Dendritic cell treated with granulocyte-macrophage colony-stimulating factor and Interleukin-4, amounts not matched to agents 40 ng/mL and 50 ng/mL, for 4 days (primary cell): ENCODE measurements around the gene SLC6A11.

Source experiments
- H3K27ac Mint-ChIP-seq: one replicate; pipeline ENCODE4 v1.8.0; 2022; ENCODE audit warnings: mild to moderate bottlenecking, mixed read lengths
- H3K27me3 Mint-ChIP-seq: one replicate; pipeline ENCODE4 v1.8.0; 2022; ENCODE audit warnings: mild to moderate bottlenecking, mixed read lengths
- H3K36me3 Mint-ChIP-seq: one replicate; pipeline ENCODE4 v1.8.0; 2022; ENCODE audit warnings: low read depth, mixed read lengths
- H3K4me1 Mint-ChIP-seq: one replicate; pipeline ENCODE4 v1.8.0; 2022; ENCODE audit warnings: low read depth, mixed read lengths
- H3K4me3 Mint-ChIP-seq: one replicate; pipeline ENCODE4 v1.8.0; 2022; ENCODE audit warnings: mild to moderate bottlenecking, moderate library complexity, mixed read lengths
- H3K9me3 Mint-ChIP-seq: one replicate; pipeline ENCODE4 v1.8.0; 2022; ENCODE audit warnings: mixed read lengths
- intact Hi-C: fragments of 100-400 bp; cut with micrococcal nuclease; formaldehyde crosslinking; loops from one replicate; pipeline ENCODE4 v1.15.0; 2022

Gene SLC6A11

GRCh38 chr3:10839167-10839566 is 23.1 kb downstream of the SLC6A11 start:
- peaks cover 28% of the 10 kb centered on the region for H3K4me1 Mint-ChIP-seq
- intact Hi-C loops = no loop called here
- no peak overlapping the region for H3K27ac Mint-ChIP-seq
- peaks cover 15% of the 10 kb centered on the region for H3K27me3 Mint-ChIP-seq
- H3K36me3 Mint-ChIP-seq = peaks cover 4% of the 10 kb centered on the region
- no peak overlapping the region for H3K4me3 Mint-ChIP-seq
- peaks cover 9% of the 10 kb centered on the region for H3K9me3 Mint-ChIP-seq

- Mint-ChIP-seq H3K27ac (no peak overlapping the region), H3K4me3 (no peak overlapping the region), H3K36me3 (peaks cover 4% of the 10 kb centered on the region), H3K4me1 (peaks cover 46% of the 10 kb centered on the region), H3K9me3 (peaks cover 9% of the 10 kb centered on the region), H3K27me3 (peaks cover 13% of the 10 kb centered on the region)
- intact Hi-C loops = no loop called here
These were observed 25.1 kb downstream of the SLC6A11 start for GRCh38 chr3:10841100-10841499.

- Mint-ChIP-seq H3K4me3 (no peak overlapping the region), H3K27me3 (peaks cover 13% of the 10 kb centered on the region), H3K36me3 (peaks cover 4% of the 10 kb centered on the region), H3K9me3 (peaks cover 9% of the 10 kb centered on the region), H3K27ac (peak overlapping the region; percentile 0), H3K4me1 (peaks cover 69% of the 10 kb centered on the region)
- intact Hi-C loops = no loop called here
These were observed 27.4 kb downstream of the SLC6A11 start for GRCh38 chr3:10843378-10843777.

- peaks cover 9% of the 10 kb centered on the region for H3K9me3 Mint-ChIP-seq
- peaks cover 57% of the 10 kb centered on the region for H3K4me1 Mint-ChIP-seq
- intact Hi-C loops = no loop called here
- peaks cover 4% of the 10 kb centered on the region for H3K36me3 Mint-ChIP-seq
- peaks cover 2% of the 10 kb centered on the region for H3K27me3 Mint-ChIP-seq
- H3K4me3 Mint-ChIP-seq = no peak overlapping the region
- H3K27ac Mint-ChIP-seq = peak overlapping the region; percentile 93
These were observed 29.2 kb downstream of the SLC6A11 start for GRCh38 chr3:10845001-10845761.

- intact Hi-C loops = no loop called here
- H3K9me3 Mint-ChIP-seq = peaks cover 9% of the 10 kb centered on the region
- peaks cover 4% of the 10 kb centered on the region for H3K36me3 Mint-ChIP-seq
- H3K4me1 Mint-ChIP-seq = peaks cover 57% of the 10 kb centered on the region
- peaks cover 1% of the 10 kb centered on the region for H3K27me3 Mint-ChIP-seq
- peak overlapping the region; percentile 57 for H3K4me3 Mint-ChIP-seq
- H3K27ac Mint-ChIP-seq = peak overlapping the region; percentile 93
These were observed 30.0 kb downstream of the SLC6A11 start for GRCh38 chr3:10845839-10846656.

GRCh38 chr3:10846657-10846975 is 30.6 kb downstream of the SLC6A11 start:
- H3K27me3 Mint-ChIP-seq = peaks cover 1% of the 10 kb centered on the region
- peaks cover 9% of the 10 kb centered on the region for H3K9me3 Mint-ChIP-seq
- intact Hi-C loops = no loop called here

GRCh38 chr3:10848261-10848660 is 32.2 kb downstream of the SLC6A11 start:
- peaks cover 55% of the 10 kb centered on the region for H3K4me1 Mint-ChIP-seq
- peaks cover 5% of the 10 kb centered on the region for H3K9me3 Mint-ChIP-seq
- no peak overlapping the region for H3K4me3 Mint-ChIP-seq
- no peak overlapping the region for H3K27ac Mint-ChIP-seq
- peaks cover 7% of the 10 kb centered on the region for H3K27me3 Mint-ChIP-seq
- intact Hi-C loops = no loop called here
- H3K36me3 Mint-ChIP-seq = peaks cover 3% of the 10 kb centered on the region

More at GRCh38 chr3:10846657-10846975, 30.6 kb downstream of the SLC6A11 start:
- Mint-ChIP-seq H3K4me3 (no peak overlapping the region), H3K4me1 (peaks cover 57% of the 10 kb centered on the region), H3K27ac (peak overlapping the region; percentile 93), H3K36me3 (peaks cover 4% of the 10 kb centered on the region)

- Mint-ChIP-seq H3K4me3 (no peak overlapping the region), H3K4me1 (peaks cover 29% of the 10 kb centered on the region), H3K27me3 (peaks cover 10% of the 10 kb centered on the region), H3K27ac (no peak overlapping the region), H3K36me3 (no peaks in the 10 kb centered on the region), H3K9me3 (no peaks in the 10 kb centered on the region)
- intact Hi-C loops = no loop called here
These were observed 36.2 kb downstream of the SLC6A11 start for GRCh38 chr3:10852066-10852808.

GRCh38 chr3:10855083-10855870 is 39.2 kb downstream of the SLC6A11 start:
- H3K27ac Mint-ChIP-seq = peak overlapping the region; percentile 12
- no peak overlapping the region for H3K4me3 Mint-ChIP-seq
- H3K9me3 Mint-ChIP-seq = no peaks in the 10 kb centered on the region
- H3K4me1 Mint-ChIP-seq = peaks cover 18% of the 10 kb centered on the region
- H3K27me3 Mint-ChIP-seq = peaks cover 16% of the 10 kb centered on the region
- intact Hi-C loops = no loop called here
- no peaks in the 10 kb centered on the region for H3K36me3 Mint-ChIP-seq

- H3K27me3 Mint-ChIP-seq = peaks cover 18% of the 10 kb centered on the region
- peaks cover 18% of the 10 kb centered on the region for H3K4me1 Mint-ChIP-seq
- intact Hi-C loops = no loop called here
- H3K36me3 Mint-ChIP-seq = no peaks in the 10 kb centered on the region
- H3K9me3 Mint-ChIP-seq = no peaks in the 10 kb centered on the region
- no peak overlapping the region for H3K4me3 Mint-ChIP-seq
- H3K27ac Mint-ChIP-seq = no peak overlapping the region
These were observed 40.0 kb downstream of the SLC6A11 start for GRCh38 chr3:10855871-10856662.

- H3K4me3 Mint-ChIP-seq = no peak overlapping the region
- intact Hi-C loops = no loop called here
- no peak overlapping the region for H3K27ac Mint-ChIP-seq
- no peaks in the 10 kb centered on the region for H3K36me3 Mint-ChIP-seq
- no peaks in the 10 kb centered on the region for H3K9me3 Mint-ChIP-seq
- peaks cover 22% of the 10 kb centered on the region for H3K27me3 Mint-ChIP-seq
- peaks cover 13% of the 10 kb centered on the region for H3K4me1 Mint-ChIP-seq
These were observed 41.2 kb downstream of the SLC6A11 start for GRCh38 chr3:10857235-10857634.

GRCh38 chr3:10858091-10858490 is 42.1 kb downstream of the SLC6A11 start:
- Mint-ChIP-seq H3K4me1 (peaks cover 13% of the 10 kb centered on the region), H3K27me3 (peaks cover 19% of the 10 kb centered on the region), H3K9me3 (no peaks in the 10 kb centered on the region), H3K27ac (no peak overlapping the region), H3K36me3 (no peaks in the 10 kb centered on the region), H3K4me3 (no peak overlapping the region)
- intact Hi-C loops = no loop called here

GRCh38 chr3:10867384-10867783 is 51.4 kb downstream of the SLC6A11 start:
- Mint-ChIP-seq H3K27me3 (peaks cover 11% of the 10 kb centered on the region), H3K27ac (no peak overlapping the region), H3K36me3 (no peaks in the 10 kb centered on the region)

More at GRCh38 chr3:10867384-10867783, 51.4 kb downstream of the SLC6A11 start:
- no peak overlapping the region for H3K4me3 Mint-ChIP-seq
- H3K9me3 Mint-ChIP-seq = no peaks in the 10 kb centered on the region
- intact Hi-C loops = no loop called here
- H3K4me1 Mint-ChIP-seq = no peaks in the 10 kb centered on the region
